Esophagus squamous epithelium (tissue), 4 donors: ENCODE results near the gene MARCHF10.

Experiments
- CTCF ChIP-seq, 6 experiments: fragments of 450-650 bp in 4 of 6; fragments of 200-600 bp in 2 of 6; sonication (generic) in 2 of 6; IDR thresholded peaks; one replicate each; pipeline ENCODE4 v1.5.1; 2016 to 2019; ENCODE audit warnings: antibody characterized with exemption in 6 of 6, mild to moderate bottlenecking in 4 of 6, moderate library complexity in 4 of 6
- POLR2A ChIP-seq, 4 donors: fragments of 450-650 bp; IDR thresholded peaks; one replicate each; pipeline ENCODE4 v1.6.1; 2017; ENCODE audit warnings: antibody characterized with exemption in 4 of 4, mild to moderate bottlenecking in 4 of 4, moderate library complexity in 3 of 4

GRCh38 chr17:62666801-62667591 lies 141.1 kb downstream of the MARCHF10 start:
- TF ChIP-seq CTCF (IDR thresholded peaks at IDR 0.05) (no peak), POLR2A (IDR thresholded peaks at IDR 0.05) (no peak)
